ENCODE results near the gene ITPKB. TPM values are rescaled to one million over a fixed set of nuclear protein-coding genes. Genes with fewer than 3 reads are reported as not detected.

ITPKB gene
- total and polyA plus RNA-seq, 2 experiments from 2014 or later: 0.31 to 5.2 TPM

DNA sequence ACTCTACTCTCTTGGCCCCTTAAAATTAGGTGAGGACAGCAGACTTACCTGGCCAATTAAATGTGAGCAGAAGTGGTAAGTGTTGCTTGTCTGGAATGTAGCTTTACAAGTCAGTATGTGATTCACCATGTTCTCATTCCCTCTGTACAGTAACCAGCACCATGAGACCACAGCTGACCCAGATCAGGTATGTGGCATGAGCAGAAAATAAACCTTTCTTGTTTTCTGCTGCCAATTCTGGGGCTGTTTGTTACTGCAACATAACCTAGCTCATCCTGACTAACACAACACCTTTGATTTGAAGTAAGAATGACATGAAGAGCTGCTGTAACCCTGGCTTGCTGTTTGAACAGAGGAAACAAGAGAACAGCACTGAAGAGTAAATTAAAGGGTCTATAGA lies 24.9 kb downstream of the ITPKB start:
- Histone ChIP-seq H3K9me2 (ENCODE audit: insufficient read depth) (no peaks in the 10 kb centered on the region), H3F3A (replicated peaks; ENCODE audit: low read depth) (no peaks in the 10 kb centered on the region), H3K27me3 (ENCODE audit: insufficient read depth) (no peaks in the 10 kb centered on the region), H3K36me3 (ENCODE audit: insufficient read depth) (no peaks in the 10 kb centered on the region), H3K4me3 (no peak overlapping the region), H4K20me1 (replicated peaks; ENCODE audit: insufficient read depth) (no peaks in the 10 kb centered on the region), H3K4me1 (ENCODE audit: insufficient read depth) (no peaks in the 10 kb centered on the region), H2AFZ (no peak overlapping the region), H3K27ac (ENCODE audit: low read depth) (no peak overlapping the region), H3K79me2 (replicated peaks; ENCODE audit: insufficient read depth) (no peaks in the 10 kb centered on the region), H3K4me2 (no peak overlapping the region)
- ATAC-seq: no peak
- TF ChIP-seq, protein P1, sequence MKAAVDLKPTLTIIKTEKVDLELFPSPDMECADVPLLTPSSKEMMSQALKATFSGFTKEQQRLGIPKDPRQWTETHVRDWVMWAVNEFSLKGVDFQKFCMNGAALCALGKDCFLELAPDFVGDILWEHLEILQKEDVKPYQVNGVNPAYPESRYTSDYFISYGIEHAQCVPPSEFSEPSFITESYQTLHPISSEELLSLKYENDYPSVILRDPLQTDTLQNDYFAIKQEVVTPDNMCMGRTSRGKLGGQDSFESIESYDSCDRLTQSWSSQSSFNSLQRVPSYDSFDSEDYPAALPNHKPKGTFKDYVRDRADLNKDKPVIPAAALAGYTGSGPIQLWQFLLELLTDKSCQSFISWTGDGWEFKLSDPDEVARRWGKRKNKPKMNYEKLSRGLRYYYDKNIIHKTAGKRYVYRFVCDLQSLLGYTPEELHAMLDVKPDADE (IDR thresholded peaks at IDR 0.05): no peak
- TF ChIP-seq ZNF331 (CRISPR knock-in tag; IDR thresholded peaks at IDR 0.05; ENCODE audit: low read depth) (no peak), EZH2phosphoT487 (IDR thresholded peaks at IDR 0.05; ENCODE audit: unreplicated experiment) (no peak), CREB1 (CRISPR knock-in tag; IDR thresholded peaks at IDR 0.05; ENCODE audit: low read depth) (no peak)
- TF ChIP-seq, protein P2, sequence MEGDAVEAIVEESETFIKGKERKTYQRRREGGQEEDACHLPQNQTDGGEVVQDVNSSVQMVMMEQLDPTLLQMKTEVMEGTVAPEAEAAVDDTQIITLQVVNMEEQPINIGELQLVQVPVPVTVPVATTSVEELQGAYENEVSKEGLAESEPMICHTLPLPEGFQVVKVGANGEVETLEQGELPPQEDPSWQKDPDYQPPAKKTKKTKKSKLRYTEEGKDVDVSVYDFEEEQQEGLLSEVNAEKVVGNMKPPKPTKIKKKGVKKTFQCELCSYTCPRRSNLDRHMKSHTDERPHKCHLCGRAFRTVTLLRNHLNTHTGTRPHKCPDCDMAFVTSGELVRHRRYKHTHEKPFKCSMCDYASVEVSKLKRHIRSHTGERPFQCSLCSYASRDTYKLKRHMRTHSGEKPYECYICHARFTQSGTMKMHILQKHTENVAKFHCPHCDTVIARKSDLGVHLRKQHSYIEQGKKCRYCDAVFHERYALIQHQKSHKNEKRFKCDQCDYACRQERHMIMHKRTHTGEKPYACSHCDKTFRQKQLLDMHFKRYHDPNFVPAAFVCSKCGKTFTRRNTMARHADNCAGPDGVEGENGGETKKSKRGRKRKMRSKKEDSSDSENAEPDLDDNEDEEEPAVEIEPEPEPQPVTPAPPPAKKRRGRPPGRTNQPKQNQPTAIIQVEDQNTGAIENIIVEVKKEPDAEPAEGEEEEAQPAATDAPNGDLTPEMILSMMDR (conservative IDR thresholded peaks at IDR 0.05; ENCODE audit: low read depth in 2 of 2): no peak
- no peak for DNase-seq (ENCODE audit: low spot score)
- no peaks in the 10 kb centered on the region for H3K27me3 Mint-ChIP-seq (ENCODE audit: insufficient read depth, low read depth, poor library complexity)
- H3K36me3 Mint-ChIP-seq (ENCODE audit: low read depth): no peaks in the 10 kb centered on the region
- H3K9me3 Mint-ChIP-seq: no peaks in the 10 kb centered on the region; the same call in 2 of the 3 replicates
- H3K4me3 Mint-ChIP-seq: no peak overlapping the region
- H3K4me1 Mint-ChIP-seq: peaks cover 16% of the 10 kb centered on the region
- no peak overlapping the region for H3K27ac Mint-ChIP-seq

DNA sequence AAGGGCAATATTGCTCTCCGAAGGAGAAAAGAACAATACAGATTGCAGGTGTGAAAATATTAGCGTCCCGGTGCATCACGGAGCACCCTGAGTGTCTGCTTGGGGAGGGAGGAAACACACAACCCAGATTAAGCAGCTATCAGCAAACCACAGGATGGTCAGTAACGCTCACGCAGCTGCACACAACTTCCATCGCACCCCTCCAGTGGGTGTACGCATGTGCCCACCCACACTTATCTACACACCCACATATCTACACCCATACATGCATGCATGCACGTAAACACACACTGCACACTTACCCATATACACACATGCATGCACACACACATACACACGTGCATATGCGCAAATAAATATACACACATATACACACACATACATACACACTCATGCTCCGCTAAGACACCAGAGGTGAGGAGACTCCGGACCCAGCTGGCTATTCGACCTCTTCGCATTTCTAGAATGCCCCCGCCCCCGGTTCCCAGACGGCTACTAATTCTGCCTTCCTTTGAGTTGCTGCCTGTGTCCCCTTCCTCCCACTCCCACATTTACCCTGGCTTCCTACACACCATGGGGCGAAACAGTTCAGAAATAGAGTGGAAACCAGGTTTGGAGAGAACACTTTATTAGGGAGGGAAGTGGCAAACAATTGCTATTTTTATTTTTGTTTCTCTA lies 26.2 kb downstream of the ITPKB start:
- Histone ChIP-seq H3K79me2 (replicated peaks; ENCODE audit: insufficient read depth) (no peaks in the 10 kb centered on the region), H3K4me1 (ENCODE audit: insufficient read depth) (peaks cover 5% of the 10 kb centered on the region; the same call in 1 of the 2 replicates), H3K27ac (ENCODE audit: low read depth) (no peak overlapping the region), H3K4me3 (no peak overlapping the region), H3K36me3 (ENCODE audit: insufficient read depth) (no peaks in the 10 kb centered on the region), H3K27me3 (ENCODE audit: insufficient read depth) (no peaks in the 10 kb centered on the region), H2AFZ (no peak overlapping the region), H3K9me2 (ENCODE audit: insufficient read depth) (no peaks in the 10 kb centered on the region), H4K20me1 (replicated peaks; ENCODE audit: insufficient read depth) (no peaks in the 10 kb centered on the region), H3F3A (replicated peaks; ENCODE audit: low read depth) (no peaks in the 10 kb centered on the region), H3K4me2 (no peak overlapping the region)
- H3K4me1 Mint-ChIP-seq: peaks cover 22% of the 10 kb centered on the region
- no peaks in the 10 kb centered on the region for H3K27me3 Mint-ChIP-seq (ENCODE audit: insufficient read depth, low read depth, poor library complexity)
- H3K4me3 Mint-ChIP-seq: no peak overlapping the region
- no peak for ATAC-seq
- no peak for DNase-seq (ENCODE audit: low spot score)
- H3K27ac Mint-ChIP-seq: no peak overlapping the region
- no peaks in the 10 kb centered on the region for H3K36me3 Mint-ChIP-seq (ENCODE audit: low read depth)
- H3K9me3 Mint-ChIP-seq: no peaks in the 10 kb centered on the region; the same call in 2 of the 3 replicates
- TF ChIP-seq EZH2 (IDR thresholded peaks at IDR 0.05; ENCODE audit: low read depth, unreplicated experiment) (no peak), POLR2AphosphoS5 (IDR thresholded peaks at IDR 0.05; ENCODE audit: low read depth) (no peak)
- TF ChIP-seq, protein P3, sequence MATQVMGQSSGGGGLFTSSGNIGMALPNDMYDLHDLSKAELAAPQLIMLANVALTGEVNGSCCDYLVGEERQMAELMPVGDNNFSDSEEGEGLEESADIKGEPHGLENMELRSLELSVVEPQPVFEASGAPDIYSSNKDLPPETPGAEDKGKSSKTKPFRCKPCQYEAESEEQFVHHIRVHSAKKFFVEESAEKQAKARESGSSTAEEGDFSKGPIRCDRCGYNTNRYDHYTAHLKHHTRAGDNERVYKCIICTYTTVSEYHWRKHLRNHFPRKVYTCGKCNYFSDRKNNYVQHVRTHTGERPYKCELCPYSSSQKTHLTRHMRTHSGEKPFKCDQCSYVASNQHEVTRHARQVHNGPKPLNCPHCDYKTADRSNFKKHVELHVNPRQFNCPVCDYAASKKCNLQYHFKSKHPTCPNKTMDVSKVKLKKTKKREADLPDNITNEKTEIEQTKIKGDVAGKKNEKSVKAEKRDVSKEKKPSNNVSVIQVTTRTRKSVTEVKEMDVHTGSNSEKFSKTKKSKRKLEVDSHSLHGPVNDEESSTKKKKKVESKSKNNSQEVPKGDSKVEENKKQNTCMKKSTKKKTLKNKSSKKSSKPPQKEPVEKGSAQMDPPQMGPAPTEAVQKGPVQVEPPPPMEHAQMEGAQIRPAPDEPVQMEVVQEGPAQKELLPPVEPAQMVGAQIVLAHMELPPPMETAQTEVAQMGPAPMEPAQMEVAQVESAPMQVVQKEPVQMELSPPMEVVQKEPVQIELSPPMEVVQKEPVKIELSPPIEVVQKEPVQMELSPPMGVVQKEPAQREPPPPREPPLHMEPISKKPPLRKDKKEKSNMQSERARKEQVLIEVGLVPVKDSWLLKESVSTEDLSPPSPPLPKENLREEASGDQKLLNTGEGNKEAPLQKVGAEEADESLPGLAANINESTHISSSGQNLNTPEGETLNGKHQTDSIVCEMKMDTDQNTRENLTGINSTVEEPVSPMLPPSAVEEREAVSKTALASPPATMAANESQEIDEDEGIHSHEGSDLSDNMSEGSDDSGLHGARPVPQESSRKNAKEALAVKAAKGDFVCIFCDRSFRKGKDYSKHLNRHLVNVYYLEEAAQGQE (IDR thresholded peaks at IDR 0.05; ENCODE audit: unreplicated experiment): no peak
- TF ChIP-seq, protein P2 (conservative IDR thresholded peaks at IDR 0.05; ENCODE audit: low read depth in 2 of 2): no peak

Measured in GM23338 (cell line).